NB4 (cell line): Measurements from ENCODE around the gene GPR4.

Source experiments
- CTCF ChIP-seq: IDR thresholded peaks from one replicate; pipeline ENCODE4 v1.5.1; 2012; ENCODE audit warnings: low read depth, low read length
- POLR2A ChIP-seq: IDR thresholded peaks from 2 replicates; pipeline ENCODE4 v1.6.1; 2011; ENCODE audit warnings: mild to moderate bottlenecking; ENCODE audit not compliant: insufficient read length; ENCODE audit errors: extremely low read depth

- no peak for TF ChIP-seq CTCF
- no peak for TF ChIP-seq POLR2A
Observed at GRCh38 chr19:45591638-45592005, 10.4 kb downstream of the GPR4 start.
